ENCODE data around the gene CCDC92.

Gene CCDC92

GRCh38 chr12:124010687-124011086 is 38.1 kb upstream of the CCDC92 start:
- no peak overlapping the region for H3K4me3 ChIP-seq (ENCODE audit: low read length)
- peaks cover 30% of the 10 kb centered on the region for H3K36me3 ChIP-seq (ENCODE audit: insufficient read depth, low read length)

GRCh38 chr12:124009781-124010180 is 37.1 kb upstream of the CCDC92 start:
- H3K4me3 ChIP-seq (ENCODE audit: low read length): no peak overlapping the region
- H3K36me3 ChIP-seq (ENCODE audit: insufficient read depth, low read length): peaks cover 33% of the 10 kb centered on the region
- H3K27me3 ChIP-seq (ENCODE audit: control insufficient read depth, insufficient read depth, low read length): no peaks in the 10 kb centered on the region
- H3K4me1 ChIP-seq (ENCODE audit: control insufficient read depth, insufficient read depth, low read length): no peaks in the 10 kb centered on the region
- no peak overlapping the region for H3K4me2 ChIP-seq (ENCODE audit: low read length)
- H3K9me3 ChIP-seq (replicated peaks; ENCODE audit: low read length): no peaks in the 10 kb centered on the region
- H3K9ac ChIP-seq (ENCODE audit: low read depth, low read length): no peak overlapping the region

More at GRCh38 chr12:124010687-124011086, 38.1 kb upstream of the CCDC92 start:
- Histone ChIP-seq H3K4me1 (ENCODE audit: control insufficient read depth, insufficient read depth, low read length) (no peaks in the 10 kb centered on the region), H3K9ac (ENCODE audit: low read depth, low read length) (no peak overlapping the region), H3K4me2 (ENCODE audit: low read length) (no peak overlapping the region), H3K27me3 (ENCODE audit: control insufficient read depth, insufficient read depth, low read length) (no peaks in the 10 kb centered on the region), H3K9me3 (replicated peaks; ENCODE audit: low read length) (no peaks in the 10 kb centered on the region)

- Histone ChIP-seq H3K9me3 (replicated peaks; ENCODE audit: low read length) (no peaks in the 10 kb centered on the region), H3K4me3 (ENCODE audit: low read length) (no peak overlapping the region), H3K9ac (ENCODE audit: low read depth, low read length) (no peak overlapping the region), H3K4me2 (ENCODE audit: low read length) (no peak overlapping the region), H3K4me1 (ENCODE audit: control insufficient read depth, insufficient read depth, low read length) (no peaks in the 10 kb centered on the region), H3K27me3 (ENCODE audit: control insufficient read depth, insufficient read depth, low read length) (no peaks in the 10 kb centered on the region), H3K36me3 (ENCODE audit: insufficient read depth, low read length) (peaks cover 36% of the 10 kb centered on the region)
Measured at GRCh38 chr12:124008595-124008994, 36.0 kb upstream of the CCDC92 start.

GRCh38 chr12:124007826-124008570 is 35.4 kb upstream of the CCDC92 start:
- no peak overlapping the region for H3K4me3 ChIP-seq (ENCODE audit: low read length)
- H3K4me1 ChIP-seq (ENCODE audit: control insufficient read depth, insufficient read depth, low read length): no peaks in the 10 kb centered on the region
- H3K9ac ChIP-seq (ENCODE audit: low read depth, low read length): no peak overlapping the region
- no peaks in the 10 kb centered on the region for H3K27me3 ChIP-seq (ENCODE audit: control insufficient read depth, insufficient read depth, low read length)
- H3K9me3 ChIP-seq (replicated peaks; ENCODE audit: low read length): no peaks in the 10 kb centered on the region
- no peak overlapping the region for H3K4me2 ChIP-seq (ENCODE audit: low read length)
- peaks cover 30% of the 10 kb centered on the region for H3K36me3 ChIP-seq (ENCODE audit: insufficient read depth, low read length)

- Histone ChIP-seq H3K36me3 (ENCODE audit: insufficient read depth, low read length) (peaks cover 21% of the 10 kb centered on the region), H3K9ac (ENCODE audit: low read depth, low read length) (no peak overlapping the region), H3K27me3 (ENCODE audit: control insufficient read depth, insufficient read depth, low read length) (no peaks in the 10 kb centered on the region), H3K9me3 (replicated peaks; ENCODE audit: low read length) (no peaks in the 10 kb centered on the region), H3K4me1 (ENCODE audit: control insufficient read depth, insufficient read depth, low read length) (no peaks in the 10 kb centered on the region), H3K4me2 (ENCODE audit: low read length) (no peak overlapping the region), H3K4me3 (ENCODE audit: low read length) (no peak overlapping the region)
Measured at GRCh38 chr12:124006846-124007713, 34.4 kb upstream of the CCDC92 start.

GRCh38 chr12:124006085-124006845 is 33.6 kb upstream of the CCDC92 start:
- no peak overlapping the region for H3K4me3 ChIP-seq (ENCODE audit: low read length)
- H3K36me3 ChIP-seq (ENCODE audit: insufficient read depth, low read length): peaks cover 17% of the 10 kb centered on the region
- H3K4me2 ChIP-seq (ENCODE audit: low read length): no peak overlapping the region
- H3K27me3 ChIP-seq (ENCODE audit: control insufficient read depth, insufficient read depth, low read length): no peaks in the 10 kb centered on the region
- no peaks in the 10 kb centered on the region for H3K9me3 ChIP-seq (replicated peaks; ENCODE audit: low read length)
- H3K4me1 ChIP-seq (ENCODE audit: control insufficient read depth, insufficient read depth, low read length): no peaks in the 10 kb centered on the region
- no peak overlapping the region for H3K9ac ChIP-seq (ENCODE audit: low read depth, low read length)

- H3K4me1 ChIP-seq (ENCODE audit: control insufficient read depth, insufficient read depth, low read length): no peaks in the 10 kb centered on the region
- no peaks in the 10 kb centered on the region for H3K9me3 ChIP-seq (replicated peaks; ENCODE audit: low read length)
- no peak overlapping the region for H3K4me2 ChIP-seq (ENCODE audit: low read length)
- H3K27me3 ChIP-seq (ENCODE audit: control insufficient read depth, insufficient read depth, low read length): no peaks in the 10 kb centered on the region
- no peak overlapping the region for H3K4me3 ChIP-seq (ENCODE audit: low read length)
- no peak overlapping the region for H3K9ac ChIP-seq (ENCODE audit: low read depth, low read length)
- H3K36me3 ChIP-seq (ENCODE audit: insufficient read depth, low read length): peaks cover 9% of the 10 kb centered on the region
Measured at GRCh38 chr12:124004233-124004875, 31.7 kb upstream of the CCDC92 start.

- H3K4me3 ChIP-seq (ENCODE audit: low read length): no peak overlapping the region
- H3K36me3 ChIP-seq (ENCODE audit: insufficient read depth, low read length): peaks cover 18% of the 10 kb centered on the region
- H3K27me3 ChIP-seq (ENCODE audit: control insufficient read depth, insufficient read depth, low read length): no peaks in the 10 kb centered on the region
- H3K9me3 ChIP-seq (replicated peaks; ENCODE audit: low read length): no peaks in the 10 kb centered on the region
- H3K4me2 ChIP-seq (ENCODE audit: low read length): no peak overlapping the region
- H3K9ac ChIP-seq (ENCODE audit: low read depth, low read length): no peak overlapping the region
- no peaks in the 10 kb centered on the region for H3K4me1 ChIP-seq (ENCODE audit: control insufficient read depth, insufficient read depth, low read length)
Measured at GRCh38 chr12:124002654-124003053, 30.0 kb upstream of the CCDC92 start.

- Histone ChIP-seq H3K4me2 (ENCODE audit: low read length) (no peak overlapping the region), H3K9me3 (replicated peaks; ENCODE audit: low read length) (no peaks in the 10 kb centered on the region), H3K27me3 (ENCODE audit: control insufficient read depth, insufficient read depth, low read length) (no peaks in the 10 kb centered on the region), H3K36me3 (ENCODE audit: insufficient read depth, low read length) (peaks cover 18% of the 10 kb centered on the region), H3K4me3 (ENCODE audit: low read length) (no peak overlapping the region), H3K9ac (ENCODE audit: low read depth, low read length) (no peak overlapping the region), H3K4me1 (ENCODE audit: control insufficient read depth, insufficient read depth, low read length) (no peaks in the 10 kb centered on the region)
Measured at GRCh38 chr12:124002021-124002644, 29.5 kb upstream of the CCDC92 start.

- H3K9me3 ChIP-seq (replicated peaks; ENCODE audit: low read length): no peaks in the 10 kb centered on the region
- peaks cover 18% of the 10 kb centered on the region for H3K36me3 ChIP-seq (ENCODE audit: insufficient read depth, low read length)
- H3K27me3 ChIP-seq (ENCODE audit: control insufficient read depth, insufficient read depth, low read length): no peaks in the 10 kb centered on the region
- H3K4me1 ChIP-seq (ENCODE audit: control insufficient read depth, insufficient read depth, low read length): no peaks in the 10 kb centered on the region
- H3K4me2 ChIP-seq (ENCODE audit: low read length): no peak overlapping the region
- H3K9ac ChIP-seq (ENCODE audit: low read depth, low read length): no peak overlapping the region
- H3K4me3 ChIP-seq (ENCODE audit: low read length): no peak overlapping the region
Measured at GRCh38 chr12:124001343-124001742, 28.7 kb upstream of the CCDC92 start.

Data from skeletal muscle satellite cell (primary cell).